Fibroblast of skin of right biceps (primary cell): ENCODE data around the gene SLCO2B1.

ENCODE experiments used
- DNase-seq: peaks from one replicate; pipeline ENCODE4 v3.0.0-alpha.2; 2013

The SLCO2B1 gene

DNA sequence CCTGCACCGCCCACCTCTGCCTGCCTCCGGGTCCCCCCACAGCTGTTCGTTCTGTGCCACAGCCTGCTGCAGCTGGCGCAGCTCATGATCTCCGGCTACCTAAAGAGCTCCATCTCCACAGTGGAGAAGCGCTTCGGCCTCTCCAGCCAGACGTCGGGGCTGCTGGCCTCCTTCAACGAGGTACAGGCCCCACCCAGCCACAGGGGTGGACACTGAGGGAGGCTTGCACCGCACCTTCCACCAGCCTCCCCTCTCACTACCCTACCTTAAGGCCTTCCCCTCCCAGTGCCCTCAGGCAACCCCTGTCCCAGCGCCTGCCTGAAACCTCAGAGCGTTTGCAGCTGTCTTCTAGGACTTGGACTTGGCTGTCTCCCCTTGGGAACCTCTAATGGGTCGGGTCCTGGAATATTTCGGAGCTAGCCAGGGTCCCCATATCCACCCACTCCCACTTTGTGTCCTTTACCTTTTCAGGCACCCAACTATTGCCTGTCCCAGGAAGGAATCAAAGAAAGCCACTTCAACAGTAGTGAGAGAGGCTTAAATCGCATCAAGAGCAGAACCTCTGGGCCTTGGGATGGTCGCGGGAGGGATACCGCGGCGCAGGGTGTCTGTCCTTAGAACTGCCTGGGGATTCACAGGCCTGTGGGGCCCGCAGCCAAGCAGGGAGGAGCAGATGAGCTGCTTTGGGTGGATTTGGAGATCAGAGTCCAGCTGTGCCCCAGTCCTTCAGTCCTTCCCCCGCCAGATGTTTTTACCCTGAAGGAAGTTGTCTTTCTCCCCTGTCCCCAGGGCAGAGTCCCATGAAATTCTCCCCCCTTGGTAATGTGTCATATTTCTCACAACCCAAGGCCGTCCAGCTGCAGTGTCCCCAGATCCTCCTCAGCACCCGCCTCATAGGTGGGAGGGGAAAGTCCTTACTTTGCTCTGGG is 13.3 kb downstream of the SLCO2B1 start:
- no peak for DNase-seq

DNA sequence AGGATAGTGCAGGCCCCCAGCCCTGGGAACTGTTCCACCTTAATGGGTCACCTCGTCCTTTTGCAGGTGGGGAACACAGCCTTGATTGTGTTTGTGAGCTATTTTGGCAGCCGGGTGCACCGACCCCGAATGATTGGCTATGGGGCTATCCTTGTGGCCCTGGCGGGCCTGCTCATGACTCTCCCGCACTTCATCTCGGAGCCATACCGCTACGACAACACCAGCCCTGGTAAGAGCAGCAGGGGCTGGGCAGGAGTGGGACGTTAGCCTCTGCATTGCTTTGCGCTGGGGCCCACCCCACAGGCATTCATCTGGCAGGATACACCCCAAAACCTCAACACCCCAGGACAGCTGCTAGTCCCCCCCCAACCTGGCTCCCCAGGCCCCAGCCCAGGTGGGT is 14.8 kb downstream of the SLCO2B1 start:
- DNase-seq, result no peak

DNA sequence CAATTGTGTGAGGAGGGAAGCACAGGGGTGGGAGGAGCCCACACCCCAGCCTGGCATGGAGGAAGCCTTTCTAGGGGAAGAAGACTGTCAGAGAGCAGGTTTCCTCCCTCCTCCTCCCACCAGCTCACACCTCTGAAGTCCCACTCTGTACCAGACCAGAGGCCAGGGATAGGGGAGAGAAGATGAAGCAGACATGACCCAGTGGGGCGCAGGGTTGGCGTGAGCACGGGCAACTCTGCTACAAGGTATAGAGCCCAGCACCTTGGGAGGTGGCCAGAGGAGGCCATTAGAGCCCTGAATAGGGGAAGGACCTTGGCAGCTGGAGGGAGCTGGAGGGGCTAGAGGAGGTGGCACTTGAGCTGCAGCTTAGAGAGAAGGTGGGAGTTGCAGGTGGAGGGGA is 15.9 kb downstream of the SLCO2B1 start:
- DNase-seq, result no peak

- no peak for DNase-seq
These were observed 16.7 kb downstream of the SLCO2B1 start for GRCh38 chr11:75167617-75168016.

- DNase-seq, result no peak
These were observed 18.4 kb downstream of the SLCO2B1 start for GRCh38 chr11:75169101-75169885.

- no peak for DNase-seq
These were observed 19.8 kb downstream of the SLCO2B1 start for GRCh38 chr11:75170516-75171201.

DNA sequence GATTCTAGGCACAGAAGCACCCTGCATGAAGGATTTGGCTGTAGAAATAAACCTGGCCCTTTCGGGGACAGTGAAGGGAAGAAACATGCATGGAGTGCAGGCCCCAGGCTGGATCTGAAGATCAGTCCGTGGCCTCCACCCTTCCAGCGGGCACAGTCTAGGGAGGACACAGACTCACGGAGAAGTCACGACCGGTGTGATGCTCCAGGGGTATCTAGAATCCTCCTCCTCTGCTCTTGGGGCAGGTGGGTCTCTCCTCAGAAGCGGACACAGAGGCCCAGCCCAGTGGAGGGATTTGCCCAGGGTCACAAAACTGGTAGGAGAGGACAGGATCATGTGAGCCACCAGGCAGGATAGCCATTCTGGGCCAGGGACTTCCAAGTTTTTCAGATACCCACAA is 22.4 kb downstream of the SLCO2B1 start:
- DNase-seq, result no peak

- peak; percentile 26 for DNase-seq
These were observed 24.0 kb downstream of the SLCO2B1 start for GRCh38 chr11:75174781-75175370.

- no peak for DNase-seq
These were observed 31.8 kb downstream of the SLCO2B1 start for GRCh38 chr11:75182664-75183063.

- no peak for DNase-seq
These were observed 33.1 kb downstream of the SLCO2B1 start for GRCh38 chr11:75184051-75184450.

DNA sequence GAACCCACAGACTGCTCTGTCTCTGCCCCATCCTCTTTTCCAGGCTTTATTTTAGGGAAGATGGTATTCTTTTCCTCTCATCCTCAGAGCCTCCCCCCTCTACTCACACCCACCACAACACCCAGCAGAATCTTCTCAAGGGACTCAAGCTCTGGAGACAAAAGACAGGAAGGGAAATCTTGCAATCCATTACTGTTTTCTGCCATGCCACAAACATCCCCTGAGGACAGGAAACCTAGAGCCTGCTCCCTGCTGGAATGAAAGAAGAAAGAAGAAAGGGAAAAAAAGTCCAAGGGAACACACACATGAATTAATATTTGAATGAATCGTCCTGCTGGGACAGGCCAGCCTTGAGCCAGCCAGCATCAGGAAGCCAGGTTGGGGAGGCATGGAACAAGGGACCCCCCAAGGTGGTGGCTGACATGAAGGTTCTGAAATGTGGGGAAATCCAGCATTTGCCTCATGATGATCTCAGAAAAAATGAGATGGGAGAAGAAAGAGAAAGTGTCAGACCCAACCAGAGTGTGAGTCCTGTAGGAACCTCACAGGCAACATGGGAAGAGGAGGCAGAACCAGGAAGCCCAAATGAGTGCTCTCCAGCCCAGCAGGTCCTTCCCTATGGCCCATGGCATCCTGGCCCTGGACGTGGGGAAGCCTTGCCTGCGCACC is 34.0 kb downstream of the SLCO2B1 start:
- no peak for DNase-seq

GRCh38 chr11:75185866-75186265 is 35.0 kb downstream of the SLCO2B1 start:
- DNase-seq, result no peak

DNA sequence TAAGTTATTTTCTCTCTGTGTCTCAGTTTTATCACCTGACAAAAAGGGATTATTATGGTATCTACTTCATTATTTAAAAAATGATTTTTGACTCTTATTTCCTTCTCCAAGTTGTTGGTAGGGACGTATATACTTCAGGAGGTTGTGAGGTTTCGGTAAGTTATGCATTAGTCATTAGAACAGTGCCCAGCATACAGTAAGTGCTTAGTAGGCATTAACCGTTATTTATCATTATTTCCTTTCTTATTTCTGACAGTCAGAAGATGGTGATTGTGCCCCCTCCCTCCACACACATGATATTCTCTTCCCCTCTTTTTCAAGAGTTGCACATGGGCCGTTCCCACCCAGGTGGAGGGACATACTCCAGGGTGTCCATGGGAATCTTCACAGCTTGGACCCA is 36.1 kb downstream of the SLCO2B1 start:
- DNase-seq, result no peak

DNA sequence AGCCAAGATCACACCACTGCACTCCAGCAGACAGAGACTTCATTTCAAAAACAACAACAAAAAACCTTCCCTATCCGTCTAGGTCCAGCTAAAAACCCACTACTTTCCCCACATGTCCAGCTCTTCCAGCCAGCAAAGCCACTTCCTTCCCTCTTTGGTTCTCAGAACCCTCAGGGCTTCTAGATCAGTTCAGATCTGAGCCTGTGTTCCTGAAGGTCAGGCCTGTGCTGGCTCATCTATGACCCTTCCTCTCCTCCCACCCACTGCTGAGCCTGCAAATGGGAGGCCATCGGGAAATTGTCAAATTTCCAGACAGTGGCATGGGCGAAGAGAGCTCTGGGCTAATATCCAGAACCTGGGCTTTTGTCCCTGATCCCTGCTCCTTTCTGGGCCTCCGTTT is 37.8 kb downstream of the SLCO2B1 start:
- DNase-seq, result no peak

- no peak for DNase-seq
These were observed 38.2 kb downstream of the SLCO2B1 start for GRCh38 chr11:75189108-75189507.

- DNase-seq, result no peak
These were observed 39.0 kb downstream of the SLCO2B1 start for GRCh38 chr11:75189911-75190310.

DNA sequence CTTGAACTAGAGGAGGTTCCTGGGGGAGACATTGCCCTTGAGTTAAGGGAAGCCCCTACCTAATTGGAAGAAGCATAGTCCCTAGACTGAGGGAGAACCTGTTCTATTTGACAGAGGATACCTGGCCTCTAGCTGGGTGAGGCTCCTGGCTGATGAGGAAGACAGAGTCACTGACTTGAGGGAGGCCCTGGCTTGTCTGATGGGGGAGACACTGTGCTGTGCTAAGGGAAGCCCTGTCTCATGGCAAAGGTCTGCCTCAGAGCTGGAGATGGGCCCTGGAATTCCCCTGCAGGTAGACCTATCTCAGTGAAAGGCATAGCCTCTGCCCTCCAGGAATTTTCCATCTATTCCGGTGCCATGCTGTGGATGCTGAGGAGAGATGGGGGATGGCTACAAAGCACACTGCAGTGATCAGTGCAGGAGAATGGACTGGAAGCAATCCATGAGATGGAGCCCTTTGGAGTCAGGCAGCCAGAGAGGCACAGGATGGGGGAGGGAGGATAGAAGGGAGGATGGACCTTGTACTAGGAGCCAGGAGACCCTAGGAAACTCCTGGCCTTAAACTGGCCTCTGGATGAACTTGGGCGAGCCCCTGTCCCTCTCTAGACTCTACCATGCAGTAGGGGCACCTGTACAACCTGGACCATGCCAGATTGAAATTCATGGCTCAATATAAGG is 39.9 kb downstream of the SLCO2B1 start:
- no peak for DNase-seq

DNA sequence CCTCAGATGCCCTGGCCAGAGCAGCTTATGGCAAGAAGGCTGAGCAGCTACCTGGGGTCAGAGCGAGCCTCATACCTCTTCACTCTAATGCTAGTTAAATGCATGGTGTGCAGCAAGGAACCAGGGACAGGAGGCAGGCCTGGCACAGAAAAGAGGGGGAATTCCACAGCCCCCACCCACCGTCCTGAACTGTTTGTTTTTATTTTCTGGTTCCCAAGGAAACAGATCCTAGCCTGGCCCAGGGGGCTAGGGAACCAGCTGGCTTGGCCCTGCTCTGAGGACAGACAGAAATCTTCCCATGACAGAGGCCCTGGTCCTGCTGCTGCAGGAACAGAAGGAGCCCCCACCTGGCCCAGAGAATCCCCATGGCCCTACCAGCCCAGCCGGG is 40.4 kb downstream of the SLCO2B1 start:
- no peak for DNase-seq

GRCh38 chr11:75193271-75193670 is 42.4 kb downstream of the SLCO2B1 start:
- no peak for DNase-seq

DNA sequence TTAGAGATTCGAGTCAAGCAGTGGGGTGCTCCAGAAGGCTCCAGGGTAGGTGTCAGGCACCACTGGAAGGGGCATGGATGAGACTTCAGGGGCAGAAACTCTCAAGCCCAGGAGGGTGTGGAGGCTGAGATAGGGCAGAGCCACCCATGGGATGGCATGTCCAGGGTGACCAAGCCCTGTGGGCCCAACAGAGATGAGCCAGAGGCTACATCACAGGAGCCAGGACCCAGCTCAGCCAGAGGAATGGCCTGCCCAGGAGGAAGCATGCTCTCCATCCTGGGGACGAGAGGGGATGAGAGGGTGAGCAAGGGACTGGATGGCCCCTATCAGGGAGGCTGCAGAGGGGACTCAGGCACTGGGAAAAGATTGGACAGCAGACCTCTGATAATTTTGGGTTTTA is 42.8 kb downstream of the SLCO2B1 start:
- DNase-seq, result no peak

GRCh38 chr11:75194147-75194546 is 43.2 kb downstream of the SLCO2B1 start:
- DNase-seq, result no peak
